Measurements from ENCODE around the gene FBXO31. TPM values are rescaled to one million over a fixed set of nuclear protein-coding genes. Genes with fewer than 3 reads are reported as not detected.

The FBXO31 gene
- total and polyA plus RNA-seq, 9 of the 15 experiments (the other 6 are each of a cell fraction or from before 2014, with no cell fraction given) = 0.18 to 33.3 (median 10.9) TPM

- no peak overlapping the region for H3K27ac ChIP-seq (ENCODE audit: extremely low read depth, low read depth, low read length)
- TF ChIP-seq ZBTB33 (CRISPR knock-in tag; IDR thresholded peaks at IDR 0.05) = no peak
- no peak for TF ChIP-seq ZBTB40 (IDR thresholded peaks at IDR 0.05)
- TF ChIP-seq ZBTB40 (CRISPR knock-in tag; IDR thresholded peaks at IDR 0.05) = no peak
- TF ChIP-seq MEF2D (tag; conservative IDR thresholded peaks at IDR 0.05; ENCODE audit: low read depth) = no peak
- TF ChIP-seq ZNF408 (CRISPR knock-in tag; IDR thresholded peaks at IDR 0.05; ENCODE audit: low read depth) = no peak
- TF ChIP-seq, protein P1, sequence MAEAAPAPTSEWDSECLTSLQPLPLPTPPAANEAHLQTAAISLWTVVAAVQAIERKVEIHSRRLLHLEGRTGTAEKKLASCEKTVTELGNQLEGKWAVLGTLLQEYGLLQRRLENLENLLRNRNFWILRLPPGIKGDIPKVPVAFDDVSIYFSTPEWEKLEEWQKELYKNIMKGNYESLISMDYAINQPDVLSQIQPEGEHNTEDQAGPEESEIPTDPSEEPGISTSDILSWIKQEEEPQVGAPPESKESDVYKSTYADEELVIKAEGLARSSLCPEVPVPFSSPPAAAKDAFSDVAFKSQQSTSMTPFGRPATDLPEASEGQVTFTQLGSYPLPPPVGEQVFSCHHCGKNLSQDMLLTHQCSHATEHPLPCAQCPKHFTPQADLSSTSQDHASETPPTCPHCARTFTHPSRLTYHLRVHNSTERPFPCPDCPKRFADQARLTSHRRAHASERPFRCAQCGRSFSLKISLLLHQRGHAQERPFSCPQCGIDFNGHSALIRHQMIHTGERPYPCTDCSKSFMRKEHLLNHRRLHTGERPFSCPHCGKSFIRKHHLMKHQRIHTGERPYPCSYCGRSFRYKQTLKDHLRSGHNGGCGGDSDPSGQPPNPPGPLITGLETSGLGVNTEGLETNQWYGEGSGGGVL (CRISPR knock-in tag; IDR thresholded peaks at IDR 0.05) = no peak
- no peak for TF ChIP-seq ARHGAP35 (IDR thresholded peaks at IDR 0.05; ENCODE audit: partially characterized antibody)
These were observed 60.5 kb downstream of the FBXO31 start for GRCh38 chr16:87322833-87323726.

More at GRCh38 chr16:87322833-87323726, 60.5 kb downstream of the FBXO31 start:
- in situ Hi-C loops (cut with MboI) (no loop called here), intact Hi-C loops (cut with micrococcal nuclease) (loop anchor here (10.0 kb wide), 1 partner anchor 312 kb away; no protein-coding TSS in a partner anchor)
- DNase-seq (ENCODE audit: extremely low read depth in 1 of 4, low spot score in 3 of 4) = no peak
- ChIA-PET POLR2A (interaction anchor here (0.6 to 0.7 kb wide), 3 partner anchors 67 to 1682 kb away, joined by 3 read pairs; no protein-coding TSS in a partner anchor), CTCF (ENCODE audit: low intra/inter-chr PET ratio) (no interaction called here)
- ATAC-seq = no peak
- H3K4me3 ChIP-seq = no peak overlapping the region
- no peak for FAIRE-seq
- H3K36me3 ChIP-seq (ENCODE audit: control insufficient read depth, insufficient read depth, low read length) = peaks cover 31% of the 10 kb centered on the region
- H2AFZ ChIP-seq (ENCODE audit: low read depth, low read length) = no peak overlapping the region
- H3K9ac ChIP-seq (ENCODE audit: insufficient read depth in 1 of 2, low read depth in 2 of 2, low read length in 2 of 2) = peak overlapping the region in 1 of 2 experiments; percentile 57; a peak in 2 of 4 replicates
- peaks cover 11% of the 10 kb centered on the region for H3K79me2 ChIP-seq (ENCODE audit: control insufficient read depth, insufficient read depth, low read length)
- no peak overlapping the region for H3K4me2 ChIP-seq (ENCODE audit: insufficient read depth, low read length)
- peaks cover 5% of the 10 kb centered on the region; the same call in 1 of the 2 replicates for H4K20me1 ChIP-seq (replicated peaks; ENCODE audit: control insufficient read depth, insufficient read depth, low read length)
- WGBS (ENCODE audit: insufficient coverage, low coverage, missing lambda C conversion rate) = 90% methylated on average over 28 of the region's 35 CpGs
- H3K9me3 ChIP-seq (replicated peaks; ENCODE audit: control insufficient read depth, insufficient read depth, low read depth, low read length) = no peaks in the 10 kb centered on the region
- H3K27me3 ChIP-seq (ENCODE audit: control insufficient read depth in 2 of 2, insufficient read depth in 2 of 2, low read length in 2 of 2) = no peaks in the 10 kb centered on the region
- peaks cover 13 to 31% of the 10 kb centered on the region in 2 experiments for H3K4me1 ChIP-seq (replicated peaks in 1 of 2; ENCODE audit: control insufficient read depth in 2 of 2, insufficient read depth in 2 of 2, low read length in 2 of 2)
- H3K9me1 ChIP-seq (ENCODE audit: control insufficient read depth, insufficient read depth, low read length) = peaks cover 5% of the 10 kb centered on the region
- no TSS peak for BruUV-seq (replicated peaks)

Measured in K562 (cell line).